Mesendoderm (in vitro differentiated cells): ENCODE data around the gene COL19A1.
"Not testable (repeated sequence)": the region's sequence is repeated elsewhere in the genome, so short reads cannot be mapped to it uniquely, and the experiment has no call there.

ENCODE experiments used
- DNase-seq: peaks from one replicate; pipeline ENCODE4 v3.0.0; 2013
- H2AK5ac ChIP-seq: 2 replicates; pipeline ENCODE4 v1.6.1; 2013; ENCODE audit warnings: low read length, inconsistent platforms
- H2BK120ac ChIP-seq: 2 replicates; pipeline ENCODE4 v1.6.1; 2013; ENCODE audit warnings: low read depth, mild to moderate bottlenecking, low read length, moderate library complexity, mixed read lengths
- H2BK15ac ChIP-seq: replicated peaks from 2 replicates; pipeline ENCODE4 v1.6.1; 2013; ENCODE audit warnings: low read depth, mild to moderate bottlenecking, moderate library complexity
- H2BK5ac ChIP-seq: 2 replicates; pipeline ENCODE4 v1.6.1; 2013; ENCODE audit warnings: low read length, inconsistent platforms
- H3K18ac ChIP-seq: 2 replicates; pipeline ENCODE4 v1.6.1; 2013; ENCODE audit warnings: mild to moderate bottlenecking, low read length, mixed read lengths
- H3K23ac ChIP-seq: one replicate; pipeline ENCODE4 v1.6.1; 2013; ENCODE audit warnings: low read length
- H3K27ac ChIP-seq: 2 replicates; pipeline ENCODE4 v1.5.1; 2013; ENCODE audit warnings: low read depth, mild to moderate bottlenecking, inconsistent platforms, low read length, moderate library complexity
- H3K27me3 ChIP-seq: 2 replicates; pipeline ENCODE4 v1.6.1; 2013; ENCODE audit warnings: low read length, control low read depth, mild to moderate bottlenecking, inconsistent platforms; ENCODE audit not compliant: insufficient read depth, poor library complexity
- H3K36me3 ChIP-seq: 2 replicates; pipeline ENCODE4 v1.6.1; 2013; ENCODE audit warnings: low read length, inconsistent platforms; ENCODE audit not compliant: control insufficient read depth, insufficient read depth
- H3K4ac ChIP-seq: one replicate; pipeline ENCODE4 v1.6.1; 2013; ENCODE audit warnings: low read depth, mild to moderate bottlenecking, low read length, moderate library complexity
- H3K4me1 ChIP-seq: 2 replicates; pipeline ENCODE4 v1.6.1; 2013; ENCODE audit warnings: low read depth, low read length, inconsistent platforms; ENCODE audit not compliant: control insufficient read depth
- H3K4me2 ChIP-seq: 2 replicates; pipeline ENCODE4 v1.6.1; 2013; ENCODE audit warnings: low read length
- H3K4me3 ChIP-seq: 2 replicates; pipeline ENCODE4 v1.5.1; 2013; ENCODE audit warnings: mild to moderate bottlenecking, low read length
- H3K56ac ChIP-seq: one replicate; pipeline ENCODE4 v1.6.1; 2013; ENCODE audit warnings: low read length
- H3K79me1 ChIP-seq: 2 replicates; pipeline ENCODE4 v1.6.1; 2013; ENCODE audit warnings: low read length, inconsistent platforms
- H3K79me2 ChIP-seq: 2 replicates; pipeline ENCODE4 v1.6.1; 2013; ENCODE audit warnings: mild to moderate bottlenecking, low read length; ENCODE audit not compliant: control insufficient read depth, insufficient read depth
- H3K9ac ChIP-seq: 2 replicates; pipeline ENCODE4 v1.6.1; 2013; ENCODE audit warnings: low read length, inconsistent platforms
- H4K5ac ChIP-seq: one replicate; pipeline ENCODE4 v1.6.1; 2013; ENCODE audit warnings: low read length
- H4K8ac ChIP-seq: one replicate; pipeline ENCODE4 v1.6.1; 2013; ENCODE audit warnings: low read depth, mild to moderate bottlenecking, control low read depth, low read length, moderate library complexity
- WGBS: extraction: QIAGEN DNeasy Blood & Tissue Kit; methylation state at CpG from one replicate; pipeline ENCODE4 v1.1.7; 2013; ENCODE audit warnings: low lambda C conversion rate, missing lambda C conversion rate; ENCODE audit not compliant: insufficient coverage; ENCODE audit errors: extremely low coverage; 5-methylcytosine and 5-hydroxymethylcytosine counted together

COL19A1 gene

GRCh38 chr6:70008189-70008588, 141.8 kb downstream of the COL19A1 start:
- Histone ChIP-seq H3K4ac (no peak overlapping the region), H3K79me1 (no peaks in the 10 kb centered on the region), H4K5ac (no peak overlapping the region), H3K23ac (no peak overlapping the region), H3K56ac (no peak overlapping the region), H3K79me2 (no peaks in the 10 kb centered on the region), H2AK5ac (no peak overlapping the region), H3K4me2 (no peak overlapping the region), H3K36me3 (no peaks in the 10 kb centered on the region), H3K4me1 (no peaks in the 10 kb centered on the region), H4K8ac (no peak overlapping the region), H2BK5ac (no peak overlapping the region), H3K4me3 (no peak overlapping the region), H3K9ac (no peak overlapping the region), H3K27ac (no peak overlapping the region), H3K27me3 (no peaks in the 10 kb centered on the region), H2BK15ac (no peak overlapping the region), H2BK120ac (no peak overlapping the region), H3K18ac (no peak overlapping the region)
- DNase-seq: no peak

GRCh38 chr6:70010339-70010738, 144.0 kb downstream of the COL19A1 start:
- H3K4me2 ChIP-seq, H4K5ac ChIP-seq, H3K4me1 ChIP-seq, H3K18ac ChIP-seq, DNase-seq, H3K27ac ChIP-seq, H2BK120ac ChIP-seq, H3K9ac ChIP-seq, H3K56ac ChIP-seq, H2AK5ac ChIP-seq, H3K4me3 ChIP-seq, H3K79me1 ChIP-seq, H4K8ac ChIP-seq, H3K23ac ChIP-seq, H3K27me3 ChIP-seq, H3K79me2 ChIP-seq, H3K36me3 ChIP-seq, H3K4ac ChIP-seq, H2BK5ac ChIP-seq, H2BK15ac ChIP-seq: not testable (repeated sequence)
- WGBS: no CpG with 5 or more reads among the region's 28 CpGs

GRCh38 chr6:70023201-70023600, 156.8 kb downstream of the COL19A1 start:
- not testable (repeated sequence) for H3K56ac ChIP-seq, H3K4me3 ChIP-seq, H4K8ac ChIP-seq, H3K4me1 ChIP-seq, H3K36me3 ChIP-seq, H2BK5ac ChIP-seq, H3K27ac ChIP-seq, H2BK120ac ChIP-seq, H3K18ac ChIP-seq, H3K4me2 ChIP-seq, H2AK5ac ChIP-seq, H4K5ac ChIP-seq, H2BK15ac ChIP-seq, H3K79me1 ChIP-seq, H3K79me2 ChIP-seq, H3K9ac ChIP-seq, H3K27me3 ChIP-seq, DNase-seq, H3K4ac ChIP-seq, H3K23ac ChIP-seq
- no CpG with 5 or more reads among the region's 10 CpGs for WGBS

- DNase-seq: peak; percentile 5
- WGBS: no CpG with 5 or more reads among the region's 1 CpG
These were observed 161.9 kb downstream of the COL19A1 start for GRCh38 chr6:70028246-70028645.

GRCh38 chr6:70028926-70029325, 162.6 kb downstream of the COL19A1 start:
- no peak overlapping the region for H2BK120ac ChIP-seq
- H3K36me3 ChIP-seq: no peaks in the 10 kb centered on the region
- no peak overlapping the region for H4K5ac ChIP-seq
- H3K4me2 ChIP-seq: no peak overlapping the region
- H2BK5ac ChIP-seq: no peak overlapping the region
- no peaks in the 10 kb centered on the region for H3K4me1 ChIP-seq
- H2BK15ac ChIP-seq: no peak overlapping the region
- H3K4ac ChIP-seq: no peak overlapping the region
- H3K18ac ChIP-seq: no peak overlapping the region
- no peaks in the 10 kb centered on the region for H3K79me2 ChIP-seq
- H3K9ac ChIP-seq: no peak overlapping the region
- H3K4me3 ChIP-seq: no peak overlapping the region
- no peak for DNase-seq
- H3K56ac ChIP-seq: no peak overlapping the region
- no peaks in the 10 kb centered on the region for H3K27me3 ChIP-seq
- no peak overlapping the region for H3K23ac ChIP-seq
- no peak overlapping the region for H4K8ac ChIP-seq
- no peak overlapping the region for H3K27ac ChIP-seq
- no peak overlapping the region for H2AK5ac ChIP-seq
- no peaks in the 10 kb centered on the region for H3K79me1 ChIP-seq

More at GRCh38 chr6:70028246-70028645, 161.9 kb downstream of the COL19A1 start:
- no peaks in the 10 kb centered on the region for H3K36me3 ChIP-seq
- no peak overlapping the region for H2BK120ac ChIP-seq
- no peak overlapping the region for H3K4me2 ChIP-seq
- no peak overlapping the region for H3K23ac ChIP-seq
- H2BK5ac ChIP-seq: no peak overlapping the region
- no peaks in the 10 kb centered on the region for H3K4me1 ChIP-seq
- no peak overlapping the region for H3K4ac ChIP-seq
- no peaks in the 10 kb centered on the region for H3K79me1 ChIP-seq
- no peak overlapping the region for H3K4me3 ChIP-seq
- H4K8ac ChIP-seq: no peak overlapping the region
- H3K56ac ChIP-seq: no peak overlapping the region
- H3K79me2 ChIP-seq: no peaks in the 10 kb centered on the region
- H3K9ac ChIP-seq: no peak overlapping the region
- no peak overlapping the region for H4K5ac ChIP-seq
- no peak overlapping the region for H2BK15ac ChIP-seq
- no peak overlapping the region for H2AK5ac ChIP-seq
- H3K27ac ChIP-seq: no peak overlapping the region
- H3K27me3 ChIP-seq: no peaks in the 10 kb centered on the region
- H3K18ac ChIP-seq: no peak overlapping the region

- no peaks in the 10 kb centered on the region for H3K27me3 ChIP-seq
- no peaks in the 10 kb centered on the region for H3K4me1 ChIP-seq
- no peak overlapping the region for H3K4me2 ChIP-seq
- WGBS: no CpG with 5 or more reads among the region's 3 CpGs
- no peaks in the 10 kb centered on the region for H3K79me1 ChIP-seq
- H3K56ac ChIP-seq: no peak overlapping the region
- no peak overlapping the region for H3K23ac ChIP-seq
- no peak overlapping the region for H2BK15ac ChIP-seq
- H3K4me3 ChIP-seq: no peak overlapping the region
- no peak overlapping the region for H3K9ac ChIP-seq
- no peak overlapping the region for H2BK120ac ChIP-seq
- H2BK5ac ChIP-seq: no peak overlapping the region
- no peaks in the 10 kb centered on the region for H3K36me3 ChIP-seq
- no peak overlapping the region for H4K5ac ChIP-seq
- no peak overlapping the region for H4K8ac ChIP-seq
- H3K4ac ChIP-seq: no peak overlapping the region
- no peak overlapping the region for H2AK5ac ChIP-seq
- H3K18ac ChIP-seq: no peak overlapping the region
- no peaks in the 10 kb centered on the region for H3K79me2 ChIP-seq
- H3K27ac ChIP-seq: no peak overlapping the region
- DNase-seq: no peak
These were observed 167.4 kb downstream of the COL19A1 start for GRCh38 chr6:70033781-70034180.
